Thoracic aorta (tissue), 2 donors: ENCODE data around the gene ZNF407. TPM values are rescaled to one million over a fixed set of nuclear protein-coding genes. Genes with fewer than 3 reads are reported as not detected.

ENCODE experiments used
- ATAC-seq: fragments of 150-250 bp; one replicate; pipeline ENCODE4 v1.8.0; 2017; ENCODE audit warnings: low read depth; ENCODE audit not compliant: insufficient number of reproducible peaks, low FRiP score
- DNase-seq: peaks from one replicate; pipeline ENCODE4 v3.0.0-alpha.2; 2020; ENCODE audit warnings: low spot score
- H3K27ac ChIP-seq, 2 donors: fragments of 200-600 bp; sonication (generic); 1 replicate in 1 of 2; 2 replicates in 1 of 2; pipeline ENCODE4 v1.5.1; 2016; ENCODE audit warnings: mild to moderate bottlenecking in 2 of 2, moderate library complexity in 2 of 2
- H3K27me3 ChIP-seq: fragments of 200-600 bp; sonication (generic); replicated peaks from 2 replicates; pipeline ENCODE4 v1.6.0; 2016; ENCODE audit warnings: mild to moderate bottlenecking; ENCODE audit not compliant: insufficient read depth
- H3K36me3 ChIP-seq: fragments of 200-600 bp; sonication (generic); one replicate; pipeline ENCODE4 v1.5.1; 2016
- H3K4me1 ChIP-seq, 2 donors: fragments of 200-600 bp; sonication (generic); 1 replicate in 1 of 2; 2 replicates in 1 of 2; pipeline versions ENCODE4 v1.5.1 to v1.6.0; 2016; ENCODE audit warnings: low read depth in 2 of 2, mild to moderate bottlenecking in 1 of 2; ENCODE audit not compliant: control insufficient read depth in 1 of 2
- H3K4me3 ChIP-seq: fragments of 200-600 bp; sonication (generic); 2 replicates; pipeline ENCODE4 v1.5.1; 2016; ENCODE audit warnings: mild to moderate bottlenecking
- H3K9me3 ChIP-seq: fragments of 200-600 bp; sonication (generic); 2 replicates; pipeline ENCODE4 v1.5.1; 2016
- CTCF ChIP-seq: fragments of 200-600 bp; sonication (generic); IDR thresholded peaks from one replicate; pipeline ENCODE4 v1.5.1; 2019; ENCODE audit warnings: antibody characterized with exemption
- total RNA-seq, 2 donors: library from RNA; depleted of rRNA; stranded (reverse); fragments of >200 nt; gene quantifications; one replicate each; pipeline versions ENCODE4 v1.1.0 to v1.2.3, GENCODE V29; 2016

The ZNF407 gene
- total RNA-seq, 2 donors from 2014 or later = 18.7 to 26.7 TPM

- H3K4me1 ChIP-seq = no peaks in the 10 kb centered on the region
- no peaks in the 10 kb centered on the region for H3K9me3 ChIP-seq
- no peak for DNase-seq
- no peak overlapping the region for H3K4me3 ChIP-seq
- no peaks in the 10 kb centered on the region for H3K36me3 ChIP-seq
- no peak for TF ChIP-seq CTCF
- no peak overlapping the region for H3K27ac ChIP-seq
- H3K27me3 ChIP-seq = no peaks in the 10 kb centered on the region
- ATAC-seq = no peak
Observed at GRCh38 chr18:75057169-75057960, 459.7 kb downstream of the ZNF407 start.

DNA sequence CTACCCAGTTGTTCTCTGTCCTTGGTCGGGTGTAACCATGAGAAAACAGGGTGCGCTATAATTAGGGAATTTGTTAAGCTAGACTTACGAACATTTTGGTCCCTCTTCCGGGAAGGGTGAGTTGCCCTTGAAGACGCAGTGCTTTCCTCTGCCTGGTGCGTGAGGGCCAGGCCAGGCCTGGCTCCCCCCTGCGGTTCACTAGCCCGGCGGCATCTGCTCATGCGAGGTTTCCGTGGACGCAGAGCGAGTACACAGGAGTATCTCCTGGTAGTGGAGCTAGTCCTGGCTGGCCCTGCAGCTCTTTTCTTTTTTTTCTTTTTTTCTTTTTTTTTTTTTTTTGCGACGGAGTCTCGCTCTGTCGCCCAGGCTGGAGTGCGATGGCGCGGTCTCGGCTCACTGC is 462.5 kb downstream of the ZNF407 start:
- no peak for TF ChIP-seq CTCF
- peaks cover 16% of the 10 kb centered on the region for H3K36me3 ChIP-seq
- H3K4me3 ChIP-seq = no peak overlapping the region
- no peak for ATAC-seq
- no peaks in the 10 kb centered on the region for H3K27me3 ChIP-seq
- H3K4me1 ChIP-seq = no peaks in the 10 kb centered on the region
- no peaks in the 10 kb centered on the region for H3K9me3 ChIP-seq
- no peak for DNase-seq
- H3K27ac ChIP-seq = no peak overlapping the region

- Histone ChIP-seq H3K9me3 (no peaks in the 10 kb centered on the region), H3K4me1 (no peaks in the 10 kb centered on the region), H3K36me3 (peaks cover 16% of the 10 kb centered on the region), H3K27ac (no peak overlapping the region), H3K4me3 (no peak overlapping the region), H3K27me3 (no peaks in the 10 kb centered on the region)
- DNase-seq = no peak
- no peak for TF ChIP-seq CTCF
- no peak for ATAC-seq
Observed at GRCh38 chr18:75062297-75062886, 464.7 kb downstream of the ZNF407 start.

DNA sequence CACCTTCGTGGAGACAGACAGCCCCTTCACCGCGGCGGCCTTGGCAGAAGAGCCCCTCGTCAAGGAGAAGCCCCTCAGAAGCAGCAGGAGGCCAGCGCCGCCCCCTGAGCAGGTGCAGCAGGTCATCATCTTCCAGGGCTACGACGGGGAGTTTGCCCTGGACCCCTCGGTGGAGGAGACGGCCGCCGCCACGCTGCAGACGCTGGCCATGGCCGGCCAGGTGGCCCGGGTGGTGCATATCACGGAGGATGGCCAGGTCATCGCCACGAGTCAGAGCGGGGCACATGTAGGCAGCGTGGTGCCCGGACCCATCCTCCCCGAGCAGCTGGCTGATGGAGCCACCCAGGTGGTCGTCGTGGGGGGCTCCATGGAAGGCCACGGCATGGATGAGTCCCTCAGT is 465.5 kb downstream of the ZNF407 start:
- ATAC-seq = no peak
- peaks cover 16% of the 10 kb centered on the region for H3K36me3 ChIP-seq

More for the DNA sequence above, 465.5 kb downstream of the ZNF407 start:
- DNase-seq = no peak
- no peaks in the 10 kb centered on the region for H3K4me1 ChIP-seq
- TF ChIP-seq CTCF = no peak
- no peaks in the 10 kb centered on the region for H3K9me3 ChIP-seq
- H3K27ac ChIP-seq = no peak overlapping the region
- H3K27me3 ChIP-seq = no peaks in the 10 kb centered on the region
- no peak overlapping the region for H3K4me3 ChIP-seq
